NCI-H69 (cell line): ENCODE data around the gene BICC1.

Source experiments
- DNase-seq: peaks from one replicate; lab custom pipeline; 2025; lab: John Stamatoyannopoulos, UW

The BICC1 gene

GRCh38 chr10:58779594-58779993 is 266.9 kb downstream of the BICC1 start:
- DNase-seq = no peak

GRCh38 chr10:58780476-58780875 is 267.8 kb downstream of the BICC1 start:
- DNase-seq = no peak

- peak; percentile 62 for DNase-seq
These were observed 269.3 kb downstream of the BICC1 start for GRCh38 chr10:58781873-58782488.

- DNase-seq = peak; percentile 11
These were observed 270.5 kb downstream of the BICC1 start for GRCh38 chr10:58782876-58783851.

- DNase-seq = no peak
These were observed 271.7 kb downstream of the BICC1 start for GRCh38 chr10:58784361-58784760.

GRCh38 chr10:58785354-58785753 is 272.7 kb downstream of the BICC1 start:
- no peak for DNase-seq

- no peak for DNase-seq
These were observed 278.5 kb downstream of the BICC1 start for GRCh38 chr10:58791137-58791536.

- DNase-seq = no peak
These were observed 282.9 kb downstream of the BICC1 start for GRCh38 chr10:58795560-58795959.

- DNase-seq = no peak
These were observed 283.6 kb downstream of the BICC1 start for GRCh38 chr10:58796242-58796641.

GRCh38 chr10:58796824-58797223 is 284.2 kb downstream of the BICC1 start:
- DNase-seq = no peak

GRCh38 chr10:58797356-58797755 is 284.7 kb downstream of the BICC1 start:
- DNase-seq = no peak

GRCh38 chr10:58802047-58802446 is 289.4 kb downstream of the BICC1 start:
- no peak for DNase-seq

GRCh38 chr10:58806323-58806722 is 293.7 kb downstream of the BICC1 start:
- no peak for DNase-seq

GRCh38 chr10:58806970-58807628 is 294.4 kb downstream of the BICC1 start:
- DNase-seq = no peak

GRCh38 chr10:58807629-58808022 is 295.0 kb downstream of the BICC1 start:
- peak; percentile 83 for DNase-seq

GRCh38 chr10:58810751-58811150 is 298.1 kb downstream of the BICC1 start:
- peak; percentile 49 for DNase-seq

- no peak for DNase-seq
These were observed 300.9 kb downstream of the BICC1 start for GRCh38 chr10:58813573-58813972.

- peak; percentile 78 for DNase-seq
These were observed 304.7 kb downstream of the BICC1 start for GRCh38 chr10:58817201-58817846.

- DNase-seq = peak; percentile 88
These were observed 306.2 kb downstream of the BICC1 start for GRCh38 chr10:58818900-58819299.

- no peak for DNase-seq
These were observed 307.7 kb downstream of the BICC1 start for GRCh38 chr10:58820386-58820785.

GRCh38 chr10:58820861-58821751 is 308.4 kb downstream of the BICC1 start:
- no peak for DNase-seq
